Right atrium auricular region (tissue), 2 donors: ENCODE data around the gene EDN3. TPM values are rescaled to one million over a fixed set of nuclear protein-coding genes. Genes with fewer than 3 reads are reported as not detected.

Experiments
- DNase-seq: peaks from one replicate; pipeline ENCODE4 v3.0.0-alpha.2; 2019; ENCODE audit warnings: low spot score
- H3K27ac ChIP-seq, 2 donors: fragments of 200-600 bp; sonication (generic); 1 replicate in 1 of 2; 2 replicates in 1 of 2; pipeline ENCODE4 v1.5.1; 2016 to 2019
- H3K27me3 ChIP-seq, 2 donors: fragments of 200-600 bp; sonication (generic); one replicate each; pipeline versions ENCODE4 v1.5.1 to v1.6.0; 2017 to 2019
- H3K36me3 ChIP-seq: fragments of 200-600 bp; sonication (generic); one replicate; pipeline ENCODE4 v1.5.1; 2016
- H3K4me1 ChIP-seq, 2 donors: fragments of 200-600 bp; sonication (generic); one replicate each; pipeline versions ENCODE4 v1.5.1 to v1.6.0; 2017 to 2019
- H3K4me3 ChIP-seq, 2 donors: fragments of 200-600 bp; sonication (generic); 1 replicate in 1 of 2; 2 replicates in 1 of 2; pipeline ENCODE4 v1.5.1; 2017 to 2019; ENCODE audit warnings: mild to moderate bottlenecking in 1 of 2, moderate library complexity in 1 of 2
- H3K9me3 ChIP-seq, 2 donors: fragments of 200-600 bp; sonication (generic); one replicate each; pipeline ENCODE4 v1.5.1; 2019
- total RNA-seq, 2 donors: library from RNA; depleted of rRNA; stranded (reverse); fragments of >200 nt; gene quantifications; one replicate each; pipeline ENCODE4 v1.1.0, GENCODE V29; 2016
- TF ChIP-seq, protein P1 (sequence below), 2 donors: fragments of 200-600 bp; sonication (generic); IDR thresholded peaks; one replicate each; pipeline ENCODE4 v1.5.1; 2019; ENCODE audit warnings: antibody characterized with exemption in 2 of 2

EDN3 gene
- total RNA-seq, 2 donors from 2014 or later = not detected

DNA sequence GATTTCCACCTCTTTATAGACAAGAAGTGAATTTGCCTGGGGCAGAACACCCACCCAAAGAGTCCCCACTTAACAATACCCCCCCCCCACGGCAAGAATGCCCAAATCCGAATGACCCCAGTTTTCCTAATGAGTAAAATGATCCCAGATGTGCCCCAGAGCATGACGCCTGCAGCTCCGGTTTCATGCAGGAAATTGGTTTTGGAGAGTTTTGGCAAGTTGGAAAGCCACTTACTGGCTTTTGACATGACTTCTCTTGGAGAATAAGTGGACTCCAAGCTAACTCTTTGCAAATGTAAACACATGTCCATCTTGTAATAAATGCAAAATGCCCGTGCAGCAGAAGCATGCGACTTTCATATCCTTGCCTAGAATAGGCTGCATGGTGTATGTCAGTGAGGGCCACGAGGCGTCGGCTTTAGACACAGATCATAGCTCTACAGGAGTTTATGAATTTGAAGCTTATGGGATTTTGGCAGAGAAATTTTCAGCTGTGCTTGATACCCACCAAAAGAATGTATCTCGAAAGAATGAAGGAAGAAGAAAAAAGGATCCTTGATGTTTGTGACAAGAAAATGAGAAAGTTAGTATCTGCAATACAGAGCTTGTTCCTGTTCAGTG lies 24.2 kb downstream of the EDN3 start:
- no peaks in the 10 kb centered on the region for H3K9me3 ChIP-seq
- H3K4me3 ChIP-seq = no peak overlapping the region
- TF ChIP-seq, protein P1, sequence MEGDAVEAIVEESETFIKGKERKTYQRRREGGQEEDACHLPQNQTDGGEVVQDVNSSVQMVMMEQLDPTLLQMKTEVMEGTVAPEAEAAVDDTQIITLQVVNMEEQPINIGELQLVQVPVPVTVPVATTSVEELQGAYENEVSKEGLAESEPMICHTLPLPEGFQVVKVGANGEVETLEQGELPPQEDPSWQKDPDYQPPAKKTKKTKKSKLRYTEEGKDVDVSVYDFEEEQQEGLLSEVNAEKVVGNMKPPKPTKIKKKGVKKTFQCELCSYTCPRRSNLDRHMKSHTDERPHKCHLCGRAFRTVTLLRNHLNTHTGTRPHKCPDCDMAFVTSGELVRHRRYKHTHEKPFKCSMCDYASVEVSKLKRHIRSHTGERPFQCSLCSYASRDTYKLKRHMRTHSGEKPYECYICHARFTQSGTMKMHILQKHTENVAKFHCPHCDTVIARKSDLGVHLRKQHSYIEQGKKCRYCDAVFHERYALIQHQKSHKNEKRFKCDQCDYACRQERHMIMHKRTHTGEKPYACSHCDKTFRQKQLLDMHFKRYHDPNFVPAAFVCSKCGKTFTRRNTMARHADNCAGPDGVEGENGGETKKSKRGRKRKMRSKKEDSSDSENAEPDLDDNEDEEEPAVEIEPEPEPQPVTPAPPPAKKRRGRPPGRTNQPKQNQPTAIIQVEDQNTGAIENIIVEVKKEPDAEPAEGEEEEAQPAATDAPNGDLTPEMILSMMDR (IDR thresholded peaks at IDR 0.05) = no peak
- H3K36me3 ChIP-seq = no peaks in the 10 kb centered on the region
- H3K27ac ChIP-seq = no peak overlapping the region
- no peak for DNase-seq
- H3K4me1 ChIP-seq = no peaks in the 10 kb centered on the region
- no peaks in the 10 kb centered on the region for H3K27me3 ChIP-seq

DNA sequence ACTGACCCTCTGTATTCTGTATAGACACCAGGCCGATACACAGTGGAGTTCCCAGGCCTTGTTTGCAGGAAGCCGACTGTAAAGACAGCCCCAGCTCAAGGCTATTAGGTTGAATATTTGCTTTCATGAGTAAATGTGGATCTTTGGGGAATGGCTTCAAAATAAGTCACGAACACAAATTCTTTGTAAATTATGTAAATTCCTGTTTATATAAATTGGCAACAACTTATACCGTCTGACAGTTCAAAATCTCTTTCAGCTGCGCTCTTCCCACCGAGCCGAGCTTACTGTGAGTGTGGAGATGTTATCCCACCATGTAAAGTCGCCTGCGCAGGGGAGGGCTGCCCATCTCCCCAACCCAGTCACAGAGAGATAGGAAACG lies 24.7 kb downstream of the EDN3 start:
- Histone ChIP-seq H3K9me3 (no peaks in the 10 kb centered on the region), H3K27me3 (no peaks in the 10 kb centered on the region), H3K36me3 (no peaks in the 10 kb centered on the region), H3K27ac (no peak overlapping the region), H3K4me3 (no peak overlapping the region), H3K4me1 (no peaks in the 10 kb centered on the region)
- no peak for DNase-seq
- TF ChIP-seq, protein P1 (IDR thresholded peaks at IDR 0.05) = no peak

DNA sequence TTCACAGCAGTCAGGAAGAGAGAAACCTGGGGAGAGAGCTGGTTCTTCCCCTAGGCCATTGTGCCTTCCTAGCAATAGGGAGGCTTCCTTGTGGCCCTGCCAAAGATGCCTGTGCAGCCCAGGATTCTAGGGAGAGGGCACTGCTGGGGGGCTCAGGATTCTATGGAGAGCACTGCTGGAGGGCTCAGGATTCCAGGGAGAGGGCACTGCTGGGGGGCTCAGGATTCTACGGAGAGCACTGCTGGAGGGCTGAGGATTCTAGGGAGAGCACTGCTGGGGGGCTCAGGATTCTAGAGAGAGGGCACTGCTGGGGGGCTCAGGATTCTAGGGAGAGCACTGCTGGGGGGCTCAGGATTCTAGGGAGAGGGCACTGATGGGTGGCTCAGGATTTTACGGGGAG lies 25.8 kb downstream of the EDN3 start:
- TF ChIP-seq, protein P1 (IDR thresholded peaks at IDR 0.05) = no peak
- H3K27me3 ChIP-seq = no peaks in the 10 kb centered on the region
- H3K36me3 ChIP-seq = no peaks in the 10 kb centered on the region
- DNase-seq = no peak
- no peaks in the 10 kb centered on the region for H3K4me1 ChIP-seq
- H3K9me3 ChIP-seq = no peaks in the 10 kb centered on the region
- H3K27ac ChIP-seq = no peak overlapping the region
- H3K4me3 ChIP-seq = no peak overlapping the region

DNA sequence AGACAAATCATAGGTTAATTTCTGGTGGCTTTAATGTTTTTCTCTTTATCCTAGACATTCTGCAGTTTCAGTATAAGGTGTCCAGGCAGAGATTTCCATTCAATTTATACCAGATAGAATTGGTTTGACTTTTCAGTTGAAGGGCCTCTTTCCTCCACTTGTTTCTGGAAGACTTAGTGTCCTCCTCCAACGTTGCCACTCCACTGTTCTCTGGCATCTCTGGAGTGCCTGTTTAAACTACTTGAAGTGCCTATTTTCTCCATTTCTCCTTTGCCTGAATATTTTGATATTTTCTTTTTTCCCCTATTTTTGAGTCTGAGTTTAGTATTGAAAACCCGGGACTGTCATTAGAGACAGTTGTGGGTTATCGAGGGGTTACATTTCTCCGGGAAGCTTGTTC lies 27.7 kb downstream of the EDN3 start:
- no peaks in the 10 kb centered on the region for H3K27me3 ChIP-seq
- H3K36me3 ChIP-seq = no peaks in the 10 kb centered on the region
- TF ChIP-seq, protein P1 (IDR thresholded peaks at IDR 0.05) = no peak
- DNase-seq = no peak
- H3K27ac ChIP-seq = no peak overlapping the region
- H3K9me3 ChIP-seq = no peaks in the 10 kb centered on the region
- no peak overlapping the region for H3K4me3 ChIP-seq
- H3K4me1 ChIP-seq = no peaks in the 10 kb centered on the region

DNA sequence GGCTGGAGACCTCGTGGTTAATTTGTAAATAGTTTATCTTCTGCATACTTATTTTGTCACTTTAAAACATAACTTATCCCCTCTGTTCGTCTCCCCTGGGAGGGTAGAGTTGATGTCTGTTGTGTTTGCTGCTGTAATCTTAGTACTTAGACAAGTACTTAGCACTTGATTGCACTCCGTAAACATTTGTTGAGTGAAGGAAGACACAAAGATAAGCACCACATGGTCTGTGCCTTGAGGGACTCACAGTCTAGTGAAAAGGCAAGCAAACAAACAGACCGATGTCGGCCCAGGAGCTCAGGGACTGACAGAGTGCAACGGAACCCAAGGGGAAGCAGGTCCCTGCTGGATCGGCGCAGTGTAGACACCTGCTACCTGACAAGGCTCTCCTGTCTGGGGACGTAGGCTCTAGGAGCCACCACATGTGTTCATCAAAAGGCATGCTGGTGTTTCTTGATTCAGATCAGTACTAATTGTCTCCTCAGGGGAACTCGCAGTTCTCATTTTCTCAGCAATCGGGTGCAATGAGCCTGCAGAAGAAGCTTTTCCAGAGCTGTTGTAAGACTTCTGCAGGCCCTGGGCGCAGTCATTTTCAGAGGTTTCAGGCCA lies 31.4 kb downstream of the EDN3 start:
- no peaks in the 10 kb centered on the region for H3K36me3 ChIP-seq
- DNase-seq = no peak
- TF ChIP-seq, protein P1 (IDR thresholded peaks at IDR 0.05) = no peak
- H3K27ac ChIP-seq = no peak overlapping the region
- H3K4me3 ChIP-seq = no peak overlapping the region
- H3K4me1 ChIP-seq = no peaks in the 10 kb centered on the region
- H3K27me3 ChIP-seq = no peaks in the 10 kb centered on the region
- H3K9me3 ChIP-seq = no peaks in the 10 kb centered on the region
